ENCODE measurements around the gene CDKL5. TPM values are rescaled to one million over a fixed set of nuclear protein-coding genes. Genes with fewer than 3 reads are reported as not detected.
A peak's percentile ranks its signal among the peaks of the same experiment; 100 is the strongest.

Gene CDKL5
- total RNA-seq, 4 donors from 2014 or later, result 5.1 to 11.8 (median 7.4) TPM

- no peak for DNase-seq (ENCODE audit: low spot score in 2 of 2)
- Histone ChIP-seq H3K27me3 (no peaks in the 10 kb centered on the region), H3K36me3 (no peaks in the 10 kb centered on the region), H3K4me3 (no peak overlapping the region), H3K9me3 (no peaks in the 10 kb centered on the region), H3K27ac (no peak overlapping the region), H3K4me1 (no peaks in the 10 kb centered on the region)
- TF ChIP-seq EP300 (IDR thresholded peaks at IDR 0.05) (no peak), POLR2A (IDR thresholded peaks at IDR 0.05) (no peak), POLR2AphosphoS5 (IDR thresholded peaks at IDR 0.05) (no peak), CTCF (IDR thresholded peaks at IDR 0.05) (no peak)
- WGBS, result 86% methylated on average over 8 of the region's 8 CpGs
These were observed 239.5 kb downstream of the CDKL5 start for GRCh38 chrX:18664947-18665346.

DNA sequence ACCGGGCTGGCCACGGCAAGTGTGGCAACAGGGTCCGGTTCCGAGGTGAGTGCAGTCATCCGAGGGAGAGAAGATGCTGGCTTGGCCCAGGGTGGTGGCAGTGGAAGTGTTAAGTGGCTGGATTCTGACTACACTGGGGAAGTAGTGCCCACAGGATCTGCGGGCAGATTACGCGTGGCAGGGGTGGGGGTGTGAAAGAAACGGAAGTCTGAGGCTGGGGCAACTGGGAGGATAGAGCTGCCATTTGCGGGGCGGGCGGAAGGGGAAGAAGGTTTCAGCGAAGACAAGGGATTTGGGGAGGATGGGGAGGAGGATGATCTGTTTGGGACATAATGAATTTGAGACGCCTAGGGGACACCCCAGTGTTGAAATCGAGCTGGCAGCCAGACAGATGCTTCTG lies 241.2 kb downstream of the CDKL5 start:
- 77% methylated on average over 15 of the region's 15 CpGs for WGBS
- H3K27ac ChIP-seq, result no peak overlapping the region
- H3K27me3 ChIP-seq, result no peaks in the 10 kb centered on the region
- H3K4me3 ChIP-seq, result no peak overlapping the region
- no peaks in the 10 kb centered on the region for H3K36me3 ChIP-seq
- DNase-seq (ENCODE audit: low spot score in 2 of 2), result no peak
- H3K4me1 ChIP-seq, result no peaks in the 10 kb centered on the region
- TF ChIP-seq EP300 (IDR thresholded peaks at IDR 0.05) (no peak), CTCF (IDR thresholded peaks at IDR 0.05) (no peak), POLR2AphosphoS5 (IDR thresholded peaks at IDR 0.05) (no peak), POLR2A (IDR thresholded peaks at IDR 0.05) (no peak)
- H3K9me3 ChIP-seq, result no peaks in the 10 kb centered on the region

DNA sequence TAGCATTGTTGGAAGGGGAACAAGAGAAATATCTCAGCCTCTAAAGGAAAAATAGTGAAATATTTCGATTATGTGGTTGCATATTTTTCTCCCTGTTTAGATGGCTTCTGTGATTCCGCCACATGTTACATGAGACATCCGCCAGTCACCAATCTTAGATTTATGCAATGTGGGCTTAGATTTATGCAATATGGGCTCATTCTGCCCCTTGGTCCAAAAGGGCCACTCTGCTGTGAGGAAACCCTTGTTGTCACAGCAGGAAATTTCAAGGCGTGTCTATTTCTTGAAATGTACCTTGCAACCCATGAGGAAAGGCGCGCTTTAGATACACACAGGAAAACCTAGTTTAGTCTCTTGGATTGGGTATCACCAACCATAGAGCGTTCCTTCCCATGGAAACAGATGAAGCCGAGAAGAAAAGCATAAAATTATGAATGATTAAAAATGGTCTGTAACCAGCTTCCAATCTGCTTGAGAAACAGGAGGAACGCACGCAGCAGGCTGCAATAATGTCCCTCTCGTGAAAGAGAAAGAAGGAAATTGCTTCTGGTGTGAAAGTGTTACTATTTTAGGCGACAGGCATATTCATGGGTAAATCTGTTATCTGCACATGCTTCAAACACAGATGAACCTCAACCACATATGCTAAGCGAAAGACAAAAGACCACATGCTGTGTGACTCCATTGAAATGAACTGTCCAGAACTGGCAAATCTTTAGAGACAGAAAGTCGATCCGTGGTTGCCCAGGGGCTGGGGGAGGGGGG lies 242.8 kb downstream of the CDKL5 start:
- H3K27ac ChIP-seq, result no peak overlapping the region
- no peaks in the 10 kb centered on the region for H3K36me3 ChIP-seq
- H3K9me3 ChIP-seq, result no peaks in the 10 kb centered on the region
- DNase-seq (ENCODE audit: low spot score in 2 of 2), result no peak
- no peaks in the 10 kb centered on the region for H3K4me1 ChIP-seq
- TF ChIP-seq CTCF (IDR thresholded peaks at IDR 0.05) (no peak), POLR2A (IDR thresholded peaks at IDR 0.05) (no peak)
- WGBS, result 72% methylated on average over 15 of the region's 15 CpGs
- H3K27me3 ChIP-seq, result no peaks in the 10 kb centered on the region
- H3K4me3 ChIP-seq, result no peak overlapping the region

GRCh38 chrX:18672008-18672407 lies 246.6 kb downstream of the CDKL5 start, which contains the start of gene RS1:
TSS of gene RS1 (minus strand) at chrX:18672108. CDS start at chrX:18672068, 40 bp downstream.
- Histone ChIP-seq H3K4me3 (no peak within 1 kb of the TSS), H3K9me3 (no peaks in the 10 kb centered on the region), H3K36me3 (no peaks in the 10 kb centered on the region), H3K27ac (no peak within 1 kb of the TSS), H3K27me3 (no peaks in the 10 kb centered on the region), H3K4me1 (no peaks in the 10 kb centered on the region)
- no peak for TF ChIP-seq POLR2A (IDR thresholded peaks at IDR 0.05)
- TF ChIP-seq CTCF (IDR thresholded peaks at IDR 0.05), result no peak
- TF ChIP-seq EP300 (IDR thresholded peaks at IDR 0.05), result no peak
- TF ChIP-seq POLR2AphosphoS5 (IDR thresholded peaks at IDR 0.05), result no peak
- DNase-seq (ENCODE audit: low spot score in 2 of 2), result no peak
- WGBS, result 84% methylated on average over 10 of the region's 10 CpGs

DNA sequence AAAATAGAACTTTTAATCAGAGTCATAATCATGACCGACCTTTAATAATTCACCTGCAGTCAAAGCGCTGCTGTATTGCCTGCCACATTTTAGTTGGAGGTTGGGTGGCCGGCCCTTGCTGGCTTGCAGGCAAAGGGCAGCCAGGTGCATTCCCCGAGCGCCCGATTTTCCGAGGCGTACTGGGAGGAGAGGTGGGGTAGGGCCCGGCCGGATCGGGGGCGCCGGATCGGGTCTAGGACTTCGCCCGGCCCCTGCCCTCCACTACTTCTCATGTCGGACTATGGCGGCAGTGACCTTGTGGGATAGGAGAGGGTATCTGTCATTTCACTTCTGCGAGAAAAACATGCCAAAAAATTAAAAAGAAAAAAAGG lies 249.0 kb downstream of the CDKL5 start:
- peak overlapping the region; percentile 18 for H3K27ac ChIP-seq
- 30% methylated on average over 19 of the region's 19 CpGs for WGBS
- no peaks in the 10 kb centered on the region for H3K36me3 ChIP-seq
- peak in 1 of 2 donors; percentile 67 for DNase-seq (ENCODE audit: low spot score in 2 of 2)
- peak overlapping the region; percentile 70 for H3K4me3 ChIP-seq
- no peaks in the 10 kb centered on the region for H3K27me3 ChIP-seq
- no peaks in the 10 kb centered on the region for H3K4me1 ChIP-seq
- TF ChIP-seq POLR2AphosphoS5 (IDR thresholded peaks at IDR 0.05), result no peak
- TF ChIP-seq EP300 (IDR thresholded peaks at IDR 0.05), result no peak
- TF ChIP-seq POLR2A (IDR thresholded peaks at IDR 0.05), result no peak
- TF ChIP-seq CTCF (IDR thresholded peaks at IDR 0.05), result no peak
- H3K9me3 ChIP-seq, result no peaks in the 10 kb centered on the region
